ENCODE data around the gene GPR158.

Gene GPR158

DNA sequence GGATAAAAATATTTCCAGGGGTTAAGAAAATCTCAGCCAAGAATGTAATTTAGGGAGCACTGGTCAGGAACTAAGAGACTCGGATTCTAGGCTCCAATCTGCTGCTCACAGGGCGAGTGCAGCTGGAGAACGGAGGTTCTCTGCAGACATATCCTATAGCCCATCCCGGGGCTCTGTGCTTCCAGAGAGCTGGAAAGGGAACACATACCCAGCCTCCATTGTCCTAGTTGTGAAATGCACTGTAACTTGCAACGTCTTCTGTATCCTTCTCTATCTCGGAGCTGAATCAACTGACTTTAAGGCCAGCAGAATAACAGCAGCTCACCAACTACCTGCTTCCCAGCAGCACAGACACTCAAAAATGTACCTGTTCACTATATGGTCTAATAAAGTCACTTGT is 408.2 kb downstream of the GPR158 start:
- no peak for DNase-seq (ENCODE audit: low read depth)

DNA sequence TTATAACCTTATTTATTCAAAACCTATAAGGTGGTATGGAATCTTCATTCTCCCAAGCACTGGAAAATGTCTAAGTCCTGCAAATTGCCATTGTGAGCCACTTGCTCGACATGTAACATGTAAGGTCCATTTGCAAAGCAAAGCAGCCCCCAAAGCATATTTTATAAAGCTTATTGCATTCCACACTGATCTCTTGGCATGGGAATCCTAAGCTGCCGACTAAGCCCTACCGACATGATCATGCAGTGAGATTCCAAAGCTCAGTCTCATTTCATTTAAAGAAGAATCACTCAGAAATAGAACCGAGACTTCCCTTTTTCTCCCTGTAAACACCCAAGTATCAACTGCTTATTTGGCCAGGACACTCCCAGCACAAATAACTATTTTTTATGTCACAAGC is 425.9 kb downstream of the GPR158 start:
- DNase-seq (ENCODE audit: low read depth) = no peak

DNA sequence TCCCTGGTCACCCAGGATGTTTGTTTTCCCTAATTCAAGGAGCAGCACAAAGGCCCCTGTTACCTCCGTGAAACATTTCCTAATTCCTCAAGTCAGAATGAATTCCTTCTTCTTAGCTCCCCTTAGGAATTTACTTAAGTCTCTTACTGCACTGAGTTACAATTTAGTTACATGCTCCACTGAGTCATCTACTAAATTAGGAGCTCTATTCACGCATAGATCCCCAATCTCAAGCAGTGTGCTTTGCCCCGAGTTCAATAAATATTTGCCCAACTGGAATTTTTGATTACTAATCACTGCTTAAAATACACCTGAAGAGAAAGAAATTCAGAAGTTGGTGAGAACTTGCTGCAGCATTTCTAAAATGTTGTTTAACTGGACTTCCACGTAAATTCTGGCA is 429.8 kb downstream of the GPR158 start:
- DNase-seq (ENCODE audit: low read depth) = no peak

DNA sequence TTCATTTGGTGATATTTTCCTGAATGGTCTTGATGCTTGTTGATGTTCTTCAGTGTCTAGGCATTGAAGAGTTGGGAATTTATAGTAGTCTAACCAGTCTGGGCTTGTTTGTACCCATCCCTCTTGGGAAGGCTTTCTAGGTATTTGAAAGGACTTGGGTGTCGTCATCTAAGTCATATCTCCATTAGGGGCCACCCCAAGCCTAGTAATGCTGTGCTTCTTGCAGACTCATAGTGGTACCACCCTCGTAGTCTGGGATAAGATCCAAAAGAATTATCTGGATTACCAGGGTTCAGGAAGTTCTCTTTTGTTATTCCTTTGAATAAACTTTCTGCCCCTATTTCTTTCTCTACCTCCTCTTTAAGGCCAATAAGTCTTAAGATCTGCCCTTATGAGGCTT is 439.9 kb downstream of the GPR158 start:
- DNase-seq (ENCODE audit: low read depth) = no peak

DNA sequence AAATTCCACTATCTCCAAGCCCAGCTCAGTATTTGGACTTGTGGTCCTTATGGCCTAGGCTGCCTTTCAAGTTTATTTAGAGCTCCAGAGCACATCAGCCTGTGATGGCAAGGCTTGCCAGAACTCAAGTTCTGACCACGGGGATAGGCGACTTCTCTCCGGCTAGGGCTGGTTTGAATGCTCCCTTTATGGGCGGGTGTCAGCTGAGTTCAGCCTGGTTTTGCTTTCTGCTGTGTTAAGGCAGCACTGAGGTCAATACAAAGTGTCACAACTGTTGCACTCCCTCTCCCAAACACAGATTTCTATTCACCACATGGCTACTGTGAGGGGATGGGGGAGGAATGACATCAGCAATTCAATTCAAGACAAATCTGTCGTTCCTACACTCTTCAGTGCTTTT is 441.1 kb downstream of the GPR158 start:
- DNase-seq (ENCODE audit: low read depth) = no peak

DNA sequence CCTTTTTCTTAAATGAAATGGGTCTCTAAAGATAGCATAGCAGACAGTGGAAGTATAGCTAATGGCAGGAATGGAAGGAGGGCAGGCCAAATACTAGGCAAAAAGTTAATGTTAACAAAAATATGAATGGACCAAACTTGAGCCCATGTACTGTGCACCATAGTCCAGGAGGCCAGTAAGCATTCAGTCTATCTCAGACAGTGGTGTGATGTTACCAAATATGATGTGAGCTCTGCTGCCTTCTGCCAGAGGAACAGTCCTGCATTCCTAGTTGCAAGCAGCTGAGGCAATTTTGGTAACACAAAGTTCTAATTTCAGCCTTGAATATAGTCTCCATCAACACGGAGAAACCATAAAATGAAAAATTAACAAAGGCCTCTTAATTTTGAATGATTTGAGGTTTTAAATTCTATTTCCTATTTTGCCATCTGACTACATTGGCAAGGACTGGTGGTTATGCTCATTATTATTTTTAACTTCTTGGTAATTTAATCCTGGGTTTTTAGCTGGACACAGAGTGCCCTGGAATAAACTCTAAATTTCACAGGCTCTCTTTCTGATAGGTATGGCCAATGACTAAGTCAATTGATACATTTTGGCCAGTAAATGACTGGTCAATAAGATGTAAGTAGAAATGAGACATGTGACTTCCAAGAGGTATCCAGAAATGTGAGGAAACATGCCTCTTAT is 442.2 kb downstream of the GPR158 start:
- no peak for DNase-seq (ENCODE audit: low read depth)

DNA sequence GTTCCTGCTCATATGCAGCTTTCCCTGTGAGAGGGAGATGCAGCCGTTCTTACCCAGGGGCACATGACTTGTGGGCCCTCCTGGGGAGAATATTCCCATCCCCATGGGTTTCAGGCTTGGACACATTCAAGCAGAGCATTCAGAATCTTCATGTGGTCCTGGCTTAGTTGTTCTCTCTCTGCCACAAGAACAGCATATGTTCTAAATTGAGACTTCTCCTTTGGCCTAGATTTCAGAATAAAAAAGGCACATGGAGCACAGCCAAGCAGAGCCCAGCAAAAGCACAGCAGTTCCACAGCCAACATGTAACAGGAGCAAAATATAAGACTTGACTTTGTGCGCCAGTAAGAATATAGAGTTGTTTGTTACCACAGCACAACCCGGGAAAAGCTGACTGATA is 452.8 kb downstream of the GPR158 start:
- no peak for DNase-seq (ENCODE audit: low read depth)

DNA sequence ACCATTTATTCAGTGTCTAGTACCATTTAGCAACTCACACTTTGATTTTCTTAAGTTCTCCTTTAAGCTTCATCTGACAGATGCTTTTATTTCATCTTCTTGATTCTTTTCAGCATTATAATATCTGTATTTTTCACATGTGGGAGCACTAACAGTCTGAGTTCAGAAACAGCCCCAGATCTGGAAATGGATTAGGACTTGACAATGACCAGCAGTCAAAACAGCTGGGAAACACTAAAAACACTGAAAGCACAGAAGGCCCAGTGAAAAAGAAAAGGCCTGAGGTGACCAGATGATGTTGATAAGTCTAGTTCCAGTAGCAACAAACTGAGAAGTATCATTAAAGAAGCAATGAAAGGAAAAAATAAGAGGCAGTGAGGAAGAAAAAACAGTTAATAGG is 454.5 kb downstream of the GPR158 start:
- DNase-seq (ENCODE audit: low read depth) = no peak

DNA sequence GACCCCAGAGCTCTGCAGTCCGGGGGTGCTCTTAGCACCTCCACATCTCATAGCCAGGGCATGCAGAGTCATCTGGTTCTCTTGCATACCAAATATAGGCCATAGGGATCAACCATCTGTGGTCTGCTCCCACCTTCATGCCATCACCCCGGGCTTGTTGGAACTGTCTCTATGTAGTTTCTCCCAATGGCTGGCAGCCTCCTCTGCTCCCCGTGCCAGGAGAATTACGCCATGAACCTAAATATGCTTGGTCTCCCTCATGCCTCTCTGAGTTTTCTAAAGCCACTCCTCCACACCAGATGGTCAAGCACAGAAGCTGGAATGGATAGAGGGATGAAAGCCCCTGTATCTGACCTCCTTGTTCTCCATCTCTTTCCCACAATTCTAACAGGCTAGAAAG is 456.7 kb downstream of the GPR158 start:
- no peak for DNase-seq (ENCODE audit: low read depth)

DNA sequence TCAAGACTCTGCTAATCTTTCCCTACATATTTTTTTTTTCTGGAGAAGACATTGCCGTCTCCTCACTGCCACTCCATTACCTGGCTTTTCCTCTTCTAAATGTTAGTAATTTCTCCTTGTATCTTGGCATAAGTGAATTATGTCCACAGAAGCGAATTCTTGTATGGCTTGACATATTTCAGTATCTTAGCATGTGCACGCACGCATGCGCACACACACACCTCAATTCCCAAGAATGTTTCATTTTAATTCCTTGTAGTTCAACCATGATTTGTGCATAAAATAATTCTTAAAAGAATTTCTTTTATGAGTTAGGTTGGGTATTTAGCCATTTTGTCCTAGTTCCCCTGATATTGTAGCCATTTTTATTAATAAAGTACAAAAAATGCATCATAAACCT is 458.0 kb downstream of the GPR158 start:
- DNase-seq (ENCODE audit: low read depth) = no peak

DNA sequence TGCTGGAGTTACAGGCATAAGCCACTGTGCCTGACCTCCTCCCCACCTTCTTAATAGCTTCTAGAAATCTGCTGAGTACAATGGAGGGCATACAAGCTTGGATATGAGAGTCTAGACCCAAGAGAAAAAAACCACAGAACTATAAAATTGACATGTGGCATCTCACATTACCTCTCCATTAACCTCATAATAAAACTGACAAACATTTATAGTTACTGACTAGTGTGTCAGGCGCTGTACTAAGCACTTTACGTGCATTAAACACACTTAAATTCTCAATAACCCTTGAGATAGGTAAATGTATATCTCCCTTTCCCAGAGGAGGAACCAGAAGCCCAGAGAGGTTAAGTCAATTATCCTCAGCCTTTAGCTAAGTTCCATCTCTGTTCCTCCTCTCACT is 458.7 kb downstream of the GPR158 start:
- DNase-seq (ENCODE audit: low read depth) = no peak

DNA sequence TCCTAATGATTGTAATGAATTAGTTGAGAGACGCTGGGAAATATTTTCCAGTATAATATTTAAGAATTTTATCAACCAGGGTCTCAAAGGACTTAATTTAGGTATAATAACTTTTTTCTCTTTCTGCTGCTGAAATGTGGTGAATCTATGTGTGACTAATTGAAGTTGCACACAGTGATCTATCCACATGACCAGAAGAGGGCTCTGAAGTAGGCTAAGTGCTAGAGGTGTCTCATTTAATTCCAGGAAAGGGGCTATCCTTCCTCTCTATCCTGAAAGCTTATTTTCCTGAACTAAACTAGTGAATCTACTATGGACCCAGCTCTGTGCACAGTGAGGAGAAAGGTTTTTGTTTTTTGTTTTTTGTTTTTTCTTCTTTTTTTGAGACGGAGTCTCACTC is 464.8 kb downstream of the GPR158 start:
- DNase-seq (ENCODE audit: low read depth) = no peak

DNA sequence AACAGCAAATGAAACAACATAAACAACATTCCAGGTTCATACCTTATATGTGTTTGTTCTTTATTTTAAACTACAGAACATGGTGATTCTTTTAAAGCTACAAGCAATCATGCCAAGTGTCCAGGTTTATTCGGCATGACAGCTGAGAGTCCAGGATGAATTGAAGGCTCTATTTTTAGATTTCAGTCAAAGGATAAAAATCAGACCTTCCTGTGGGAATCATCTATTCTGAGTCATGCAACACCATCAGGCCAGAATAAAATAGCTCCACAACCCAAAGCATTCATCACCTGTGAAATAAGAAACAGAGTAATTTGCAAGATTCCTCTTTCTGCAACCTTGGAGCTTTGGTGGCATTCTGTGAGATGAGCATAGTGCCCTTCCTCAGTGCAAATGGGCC is 466.8 kb downstream of the GPR158 start:
- DNase-seq (ENCODE audit: low read depth) = no peak

DNA sequence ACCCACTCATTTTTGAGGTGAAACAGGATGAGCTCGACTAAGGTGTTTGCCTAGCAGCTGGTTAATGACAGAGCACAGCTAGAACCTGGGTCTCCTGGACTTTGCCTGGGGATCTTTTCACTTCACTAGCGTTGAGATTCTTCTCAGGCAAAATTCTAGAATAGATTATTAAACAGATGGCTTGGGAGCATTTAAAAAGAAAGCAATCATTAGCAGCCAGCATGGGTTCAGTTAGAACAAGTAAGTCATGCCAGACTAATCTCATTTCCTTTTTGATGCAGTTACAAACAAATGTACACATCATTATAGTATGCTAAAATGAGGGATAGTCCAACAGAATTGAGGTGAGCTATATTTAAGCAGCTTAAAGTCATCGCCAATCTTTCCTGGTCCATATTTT is 467.9 kb downstream of the GPR158 start:
- no peak for DNase-seq (ENCODE audit: low read depth)

DNA sequence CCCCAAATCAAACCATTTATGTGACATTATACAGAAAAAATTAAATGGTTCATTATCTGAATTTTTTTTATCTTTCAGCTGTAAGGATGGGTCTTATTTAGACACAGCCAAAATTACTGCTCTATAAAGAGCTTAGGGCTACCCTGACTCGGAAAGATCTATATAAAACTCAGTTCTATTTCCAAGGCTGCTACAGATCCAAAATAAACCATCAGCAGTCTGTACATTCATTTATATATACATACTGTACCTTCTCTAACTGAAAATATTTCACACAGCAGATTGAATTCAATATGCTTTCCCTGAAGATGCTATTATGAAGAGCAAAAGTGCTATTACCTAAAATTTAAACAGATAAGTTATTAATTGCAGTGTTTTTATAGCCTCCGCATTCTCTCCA is 471.6 kb downstream of the GPR158 start:
- DNase-seq (ENCODE audit: low read depth) = no peak

DNA sequence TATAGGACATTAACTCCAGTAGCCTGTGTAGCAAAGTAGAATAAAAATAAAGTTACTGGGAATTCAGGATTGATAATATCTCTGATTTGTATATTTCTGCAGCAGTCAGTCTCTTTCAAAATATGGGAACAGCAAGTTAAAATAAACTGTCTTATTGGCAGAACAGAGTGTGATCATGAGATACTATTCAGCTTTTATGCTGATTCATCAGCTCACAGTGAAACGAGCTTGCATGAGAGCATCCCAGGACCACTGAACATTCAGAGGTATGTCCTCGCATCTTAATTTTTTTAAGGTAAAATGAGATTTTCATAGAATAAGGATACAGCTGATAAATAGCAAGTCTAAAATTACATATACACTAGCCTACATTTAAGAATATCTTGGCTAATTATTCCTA is 476.7 kb downstream of the GPR158 start:
- no peak for DNase-seq (ENCODE audit: low read depth)

Measured in stimulated activated CD8-positive, alpha-beta memory T cell treated with anti-CD3 and anti-CD28 coated beads, Interleukin-7, amount 100 ng/mL, for 24 hours (primary cell).